Endothelial cell of umbilical vein (primary cell): ENCODE results near the gene GSC2.

Experiments
- EZH2 ChIP-seq: IDR thresholded peaks from 2 replicates; pipeline ENCODE4 v1.6.1; 2012; ENCODE audit warnings: borderline replicate concordance, low read depth, mild to moderate bottlenecking, moderate library complexity, low read length, inconsistent platforms; ENCODE audit not compliant: severe bottlenecking
- GATA2 ChIP-seq: IDR thresholded peaks from 2 replicates; pipeline ENCODE4 v1.7.0; 2011; ENCODE audit warnings: low read depth, mild to moderate bottlenecking, moderate library complexity, mixed read lengths, low read length; ENCODE audit not compliant: insufficient read length, insufficient read depth
- JUN ChIP-seq: IDR thresholded peaks from 2 replicates; pipeline ENCODE4 v1.6.1; 2011; ENCODE audit warnings: borderline replicate concordance, low read depth; ENCODE audit not compliant: insufficient read length, insufficient read depth
- POLR2A ChIP-seq: IDR thresholded peaks from 2 replicates; pipeline ENCODE4 v1.6.1; 2012; ENCODE audit warnings: low read depth, mild to moderate bottlenecking, control low read depth, low read length
- POLR2AphosphoS5 ChIP-seq: IDR thresholded peaks from 2 replicates; pipeline ENCODE4 v1.6.1; 2012; ENCODE audit warnings: low read depth, mild to moderate bottlenecking, control low read depth, low read length, moderate library complexity; ENCODE audit not compliant: insufficient read depth
- TF ChIP-seq, protein P1 (sequence below): IDR thresholded peaks from 2 replicates; pipeline ENCODE4 v1.6.1; 2011; ENCODE audit not compliant: insufficient read depth, insufficient read length
- TF ChIP-seq, protein P2 (sequence below), 2 donors: IDR thresholded peaks; 1 replicate in 1 of 2; 2 replicates in 1 of 2; pipeline ENCODE4 v1.5.1; 2011; ENCODE audit warnings: low read length in 2 of 2, mild to moderate bottlenecking in 2 of 2, moderate library complexity in 2 of 2, control low read depth in 1 of 2, inconsistent platforms in 1 of 2, low read depth in 1 of 2; ENCODE audit not compliant: insufficient read depth in 1 of 2; ENCODE audit errors: extremely low read depth in 1 of 2

DNA sequence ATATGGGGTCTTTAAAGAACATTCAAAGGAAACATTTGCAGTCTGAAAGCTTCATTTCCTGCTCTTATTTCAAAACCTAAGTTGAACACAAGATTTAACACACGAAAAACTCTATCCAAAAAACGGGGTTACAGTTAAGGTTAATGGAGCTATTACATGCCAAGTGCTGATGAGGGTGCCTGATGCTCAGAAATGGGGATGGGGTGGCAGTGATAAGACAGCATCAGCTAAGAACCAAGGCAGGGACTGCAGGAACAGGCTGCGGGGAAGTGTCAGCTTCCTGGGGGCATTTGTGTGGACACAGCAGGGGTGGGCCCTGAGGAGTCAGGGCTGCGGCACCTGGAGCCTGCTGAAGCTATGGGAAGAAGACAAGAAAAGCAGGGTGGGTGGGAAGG is 40.0 kb downstream of the GSC2 start:
- TF ChIP-seq, protein P1, sequence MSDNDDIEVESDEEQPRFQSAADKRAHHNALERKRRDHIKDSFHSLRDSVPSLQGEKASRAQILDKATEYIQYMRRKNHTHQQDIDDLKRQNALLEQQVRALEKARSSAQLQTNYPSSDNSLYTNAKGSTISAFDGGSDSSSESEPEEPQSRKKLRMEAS: no peak
- TF ChIP-seq GATA2 (no peak), POLR2A (no peak), POLR2AphosphoS5 (no peak), JUN (no peak), EZH2 (no peak)
- TF ChIP-seq, protein P2, sequence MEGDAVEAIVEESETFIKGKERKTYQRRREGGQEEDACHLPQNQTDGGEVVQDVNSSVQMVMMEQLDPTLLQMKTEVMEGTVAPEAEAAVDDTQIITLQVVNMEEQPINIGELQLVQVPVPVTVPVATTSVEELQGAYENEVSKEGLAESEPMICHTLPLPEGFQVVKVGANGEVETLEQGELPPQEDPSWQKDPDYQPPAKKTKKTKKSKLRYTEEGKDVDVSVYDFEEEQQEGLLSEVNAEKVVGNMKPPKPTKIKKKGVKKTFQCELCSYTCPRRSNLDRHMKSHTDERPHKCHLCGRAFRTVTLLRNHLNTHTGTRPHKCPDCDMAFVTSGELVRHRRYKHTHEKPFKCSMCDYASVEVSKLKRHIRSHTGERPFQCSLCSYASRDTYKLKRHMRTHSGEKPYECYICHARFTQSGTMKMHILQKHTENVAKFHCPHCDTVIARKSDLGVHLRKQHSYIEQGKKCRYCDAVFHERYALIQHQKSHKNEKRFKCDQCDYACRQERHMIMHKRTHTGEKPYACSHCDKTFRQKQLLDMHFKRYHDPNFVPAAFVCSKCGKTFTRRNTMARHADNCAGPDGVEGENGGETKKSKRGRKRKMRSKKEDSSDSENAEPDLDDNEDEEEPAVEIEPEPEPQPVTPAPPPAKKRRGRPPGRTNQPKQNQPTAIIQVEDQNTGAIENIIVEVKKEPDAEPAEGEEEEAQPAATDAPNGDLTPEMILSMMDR (IDR thresholded peaks at IDR 0.05; ENCODE audit: extremely low read depth in 1 of 2, insufficient read depth in 1 of 2, low read depth in 1 of 2, low read length in 2 of 2): no peak
